GM19328 (cell line): ENCODE measurements around the gene CELF2.

Source experiments
- ATAC-seq: cut with Tn5 transposase; IDR thresholded peaks from one replicate; pipeline ENCODE4 v1.9.1; 2021; ENCODE audit warnings: mild to moderate bottlenecking, moderate library complexity; ENCODE audit not compliant: unreplicated experiment

CELF2 gene

GRCh38 chr10:11290156-11290890 lies 272.7 kb downstream of the CELF2 start:
- ATAC-seq: no peak

- no peak for ATAC-seq
Observed at GRCh38 chr10:11292576-11293302, 275.1 kb downstream of the CELF2 start.

GRCh38 chr10:11293332-11293731 lies 275.7 kb downstream of the CELF2 start:
- no peak for ATAC-seq

DNA sequence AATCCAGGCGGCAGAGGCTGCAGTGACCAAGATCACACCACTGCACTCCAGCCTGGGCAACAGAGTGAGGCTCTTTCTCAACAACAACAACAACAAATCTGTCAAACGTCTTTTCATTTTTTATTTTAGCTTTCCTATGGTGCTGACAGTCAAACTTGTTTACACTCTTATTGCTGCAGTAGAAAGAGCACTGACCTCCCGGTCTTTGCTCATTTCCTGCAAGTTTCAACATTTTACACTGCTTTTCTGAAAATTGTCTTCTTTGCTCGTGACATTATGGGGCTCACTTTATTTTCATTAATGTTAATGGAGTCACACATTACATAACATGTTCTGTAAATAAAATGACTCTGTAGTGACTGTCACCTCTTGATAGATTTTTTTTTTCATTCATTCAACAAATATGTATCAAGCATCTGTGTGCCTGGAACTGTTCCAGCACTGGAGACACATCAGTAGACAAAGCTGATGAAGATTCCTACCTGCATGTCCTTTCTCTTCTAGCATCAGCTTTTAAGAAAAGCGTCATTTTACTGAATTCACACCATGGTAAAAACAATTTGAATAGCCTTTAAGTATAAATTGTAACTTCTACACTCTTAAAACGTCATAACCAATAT lies 277.3 kb downstream of the CELF2 start:
- ATAC-seq: no peak

DNA sequence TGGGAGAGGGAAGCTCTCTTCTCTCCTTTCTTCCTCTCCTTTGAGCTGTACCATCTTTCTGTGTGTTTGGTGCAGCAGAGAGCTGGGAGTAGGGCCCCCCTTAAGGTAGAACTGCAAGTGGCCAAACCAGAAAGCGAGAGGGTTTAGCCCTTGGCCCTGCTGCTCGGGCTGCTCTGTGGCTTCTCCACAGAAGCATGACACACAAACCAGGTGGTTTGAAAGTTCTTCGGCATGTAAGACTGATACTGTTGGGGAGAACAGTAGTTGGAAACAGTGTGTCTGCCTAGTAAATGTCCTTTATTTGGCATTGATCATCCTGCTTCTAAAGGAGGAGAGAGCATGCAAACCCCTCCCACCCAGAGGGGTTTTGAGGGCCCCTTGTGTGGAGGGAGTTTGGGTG lies 277.8 kb downstream of the CELF2 start:
- no peak for ATAC-seq

GRCh38 chr10:11297136-11297535 lies 279.5 kb downstream of the CELF2 start:
- ATAC-seq: no peak

DNA sequence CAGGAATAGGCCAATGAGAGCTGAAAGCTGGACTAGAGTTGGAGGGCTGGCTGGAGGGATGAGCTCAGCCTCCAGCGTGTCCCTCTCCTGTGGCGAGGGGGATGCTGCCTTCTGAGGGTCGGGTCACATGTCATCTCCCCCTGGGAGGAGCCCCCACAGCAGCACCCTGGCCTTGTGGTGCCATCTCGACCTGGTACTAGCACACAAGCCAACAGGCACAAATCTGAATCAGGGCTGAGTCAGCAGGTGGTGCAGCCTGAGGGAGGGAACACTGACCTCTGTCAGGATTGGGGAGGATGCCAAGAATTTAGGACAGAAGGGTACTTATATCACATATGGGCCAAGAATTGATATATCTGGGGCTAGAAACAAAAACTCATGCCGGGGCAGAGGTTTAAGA lies 280.4 kb downstream of the CELF2 start:
- ATAC-seq: no peak

- no peak for ATAC-seq
Observed at GRCh38 chr10:11299125-11299524, 281.5 kb downstream of the CELF2 start.

DNA sequence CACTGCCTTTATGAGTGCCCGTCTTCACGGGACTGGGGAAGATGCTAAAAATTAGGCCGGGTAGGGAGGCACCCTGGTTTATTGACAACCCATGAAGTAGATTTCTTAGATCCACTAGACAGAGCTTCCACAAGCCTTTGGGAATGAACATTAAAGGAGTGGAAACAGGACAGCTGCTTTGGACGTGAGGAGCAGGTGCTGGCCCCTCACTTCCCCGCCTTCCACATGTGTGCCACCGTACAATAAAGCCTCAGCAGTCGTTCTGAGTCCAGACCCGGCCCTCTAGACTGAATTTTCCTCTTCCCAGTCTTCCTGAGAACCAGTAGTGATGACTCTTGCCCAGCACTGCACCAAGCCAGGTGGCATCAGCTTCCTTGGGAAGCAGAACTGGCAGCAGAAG lies 282.4 kb downstream of the CELF2 start:
- ATAC-seq: no peak

GRCh38 chr10:11300563-11300962 lies 282.9 kb downstream of the CELF2 start:
- no peak for ATAC-seq

- no peak for ATAC-seq
Observed at GRCh38 chr10:11301571-11302111, 284.0 kb downstream of the CELF2 start.

DNA sequence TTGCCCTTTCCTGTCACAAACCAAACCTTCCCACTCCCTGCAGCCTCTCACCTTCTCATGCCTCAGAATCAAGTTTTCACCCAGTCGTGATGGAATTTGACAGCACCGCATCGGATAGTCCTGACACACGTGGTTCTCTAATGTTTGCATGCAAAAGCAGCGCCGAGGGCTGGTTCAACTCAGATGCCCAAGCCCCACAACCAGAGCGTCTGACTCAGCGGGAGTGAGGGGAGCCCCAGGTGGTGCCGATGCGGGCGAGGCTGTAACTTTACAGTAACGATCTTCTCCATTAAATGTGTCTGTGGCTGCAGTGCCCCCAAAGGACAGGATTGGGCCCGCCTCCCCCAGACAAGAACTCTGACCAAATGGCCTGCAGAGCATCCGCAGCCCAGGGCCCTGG lies 284.5 kb downstream of the CELF2 start:
- ATAC-seq: no peak

DNA sequence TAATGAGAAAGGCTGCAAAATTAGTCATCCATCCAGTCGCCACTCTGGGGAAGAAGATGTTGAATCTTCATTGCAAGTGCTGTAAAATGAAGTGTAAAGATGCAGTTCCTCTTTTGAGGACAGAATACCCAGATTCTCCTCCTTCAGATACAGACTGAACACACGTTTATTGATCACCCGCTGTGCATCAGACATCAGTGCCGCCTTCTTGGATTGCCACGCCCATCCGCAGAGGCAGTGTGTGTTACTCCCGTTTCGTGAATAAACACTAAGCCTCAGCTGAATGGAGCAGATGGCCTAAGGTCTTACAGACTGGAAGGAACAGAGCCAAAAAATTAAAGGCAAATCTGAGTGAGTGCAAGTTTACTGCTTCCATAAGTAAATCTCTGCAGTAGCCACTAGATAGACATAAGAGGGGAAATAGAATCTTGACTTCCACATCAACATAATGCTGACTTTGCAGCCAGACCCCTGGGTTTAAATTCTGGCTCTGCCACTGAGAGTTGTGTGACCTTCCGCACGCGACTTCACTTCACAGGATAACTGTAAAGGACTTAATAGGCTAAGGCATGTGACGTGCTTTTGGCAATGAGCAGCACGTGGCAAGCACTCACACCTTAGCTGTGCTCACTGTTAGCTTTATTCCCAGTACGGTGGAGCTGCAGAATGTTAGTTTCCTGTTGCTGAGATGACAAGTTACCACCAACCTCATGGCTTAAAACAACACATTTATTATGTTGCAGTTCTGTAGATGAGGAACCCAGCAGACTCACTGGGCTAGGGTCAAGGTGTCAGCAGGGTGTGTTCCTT lies 285.9 kb downstream of the CELF2 start:
- no peak for ATAC-seq

- ATAC-seq: no peak
Observed at GRCh38 chr10:11304906-11305585, 287.4 kb downstream of the CELF2 start.

- ATAC-seq: no peak
Observed at GRCh38 chr10:11305825-11306593, 288.3 kb downstream of the CELF2 start.

- ATAC-seq: no peak
Observed at GRCh38 chr10:11307004-11307403, 289.3 kb downstream of the CELF2 start.

DNA sequence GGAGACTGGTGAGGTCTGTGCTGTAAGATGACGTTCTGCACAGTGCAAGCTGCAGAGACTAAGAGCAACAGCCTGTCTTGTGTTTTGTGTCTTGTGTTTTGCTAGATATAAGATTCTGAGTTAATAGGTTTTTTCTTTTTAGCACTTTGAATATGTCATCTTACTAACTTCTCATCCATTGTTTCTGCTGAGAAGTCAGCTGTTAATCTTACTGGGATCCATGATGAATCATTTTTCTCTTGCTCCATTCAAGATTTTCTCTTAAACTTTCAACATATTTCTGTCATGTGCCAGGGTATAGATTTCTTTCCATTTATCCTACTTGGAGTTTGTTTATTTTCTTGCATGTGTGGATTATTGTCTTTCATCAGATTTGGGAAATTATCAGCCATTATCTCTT lies 290.3 kb downstream of the CELF2 start:
- ATAC-seq: no peak

DNA sequence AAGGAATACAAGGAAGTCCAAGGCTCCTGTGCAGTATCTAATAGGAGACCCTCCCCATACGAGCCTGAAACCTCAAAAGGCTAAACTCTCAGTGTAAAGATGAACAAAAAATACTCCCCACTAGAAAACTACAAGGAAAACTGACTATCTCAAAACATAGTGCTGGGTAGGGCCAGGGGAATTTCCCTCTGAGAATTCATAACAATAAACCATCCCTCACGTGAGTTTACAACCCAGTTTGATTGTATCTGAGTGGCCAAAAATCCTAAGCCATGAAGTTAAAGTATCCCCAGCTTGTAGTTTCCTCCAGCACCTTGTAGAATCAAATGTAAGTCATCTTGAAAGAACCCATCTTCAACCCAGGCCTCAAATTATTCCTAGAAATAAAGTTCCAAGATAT lies 293.4 kb downstream of the CELF2 start:
- ATAC-seq: no peak

DNA sequence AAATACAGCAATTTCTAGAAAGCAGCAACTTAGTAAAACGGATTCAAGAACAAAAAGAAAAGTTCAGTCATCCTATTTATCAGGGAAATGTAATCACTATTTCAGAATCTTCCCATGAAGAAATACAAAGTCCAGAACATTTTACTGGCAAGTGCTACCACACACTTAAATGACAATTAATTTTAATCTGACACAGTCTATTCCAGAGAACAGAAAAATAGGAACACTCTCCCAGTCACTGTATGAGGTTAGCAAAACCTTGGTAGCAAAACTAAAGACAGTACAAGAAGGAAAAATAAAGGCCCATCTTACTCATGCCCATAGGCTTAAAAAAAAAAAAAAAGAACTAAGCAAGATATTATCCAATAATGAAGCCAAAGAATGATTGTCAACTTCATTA lies 295.8 kb downstream of the CELF2 start:
- ATAC-seq: no peak
